K562 (cell line): Measurements from ENCODE around the gene TMEM164. TPM values are rescaled to one million over a fixed set of nuclear protein-coding genes. Genes with fewer than 3 reads are reported as not detected.

ENCODE experiments used
- ATAC-seq: fragments of 200-7000 bp; cut with Tn5 transposase; 3 replicates; pipeline ENCODE4 v1.9.1; 2020; ENCODE audit warnings: moderate library complexity
- BruUV-seq: library from RNA; stranded (reverse); fragments of 400-500 nt; replicated peaks from 2 replicates; lab custom pipeline; 2021; lab: Mats Ljungman, UMichigan
- CTCF ChIA-PET: fragments of 300-600 bp; formaldehyde crosslinking; extraction: SDS; loops from one replicate; lab custom pipeline; 2021; ENCODE audit warnings: low intra/inter-chr PET ratio; lab: Yijun Ruan, JAX
- POLR2A ChIA-PET: fragments of 300-600, 350-650 bp; sonication (Branson Sonifier 250); formaldehyde crosslinking; extraction: SDS; loops from one replicate; lab custom pipeline; 2021; ENCODE audit warnings: antibody characterized with exemption, inconsistent platforms; lab: Yijun Ruan, JAX
- DNase-seq, 4 experiments: peaks; one replicate each; pipeline versions ENCODE4 v3.0.0 to v3.0.0-alpha.2; 2011 to 2018; ENCODE audit warnings: low spot score in 3 of 4, mixed read lengths in 3 of 4; ENCODE audit errors: extremely low read depth in 1 of 4
- FAIRE-seq: peaks from 2 replicates; lab custom pipeline; 2011; peaks lifted over from hg19 to GRCh38; lab: Jason Lieb, UNC
- H2AFZ ChIP-seq: 2 replicates; pipeline ENCODE4 v1.6.0; 2011; ENCODE audit warnings: low read depth, low read length, control low read depth, inconsistent platforms
- H3K27ac ChIP-seq: fragments of 200-600 bp; 3 replicates; pipeline ENCODE4 v1.8.0; 2011; ENCODE audit warnings: low read depth, mild to moderate bottlenecking, control low read depth, inconsistent platforms, low read length, moderate library complexity, mixed read lengths; ENCODE audit errors: extremely low read depth
- H3K27me3 ChIP-seq, 2 experiments: fragments of 300-600 bp in 1 of 2; 2 replicates in 1 of 2; 3 replicates in 1 of 2; pipeline versions ENCODE4 v1.6.0 to v1.8.0; 2011; ENCODE audit warnings: inconsistent platforms in 2 of 2, low read length in 2 of 2, mild to moderate bottlenecking in 1 of 2, mixed read lengths in 1 of 2, moderate library complexity in 1 of 2; ENCODE audit not compliant: control insufficient read depth in 2 of 2, insufficient read depth in 2 of 2
- H3K36me3 ChIP-seq: fragments of 300-600 bp; 3 replicates; pipeline ENCODE4 v1.8.0; 2011; ENCODE audit warnings: mild to moderate bottlenecking, low read length, inconsistent platforms; ENCODE audit not compliant: control insufficient read depth, insufficient read depth
- H3K4me1 ChIP-seq, 2 experiments: fragments of 200-600 bp in 1 of 2; replicated peaks in 1 of 2; 2 replicates in 1 of 2; 3 replicates in 1 of 2; pipeline versions ENCODE4 v1.5.1 to v1.8.0; 2011; ENCODE audit warnings: inconsistent platforms in 2 of 2, low read length in 2 of 2, mild to moderate bottlenecking in 1 of 2, mixed read lengths in 1 of 2, moderate library complexity in 1 of 2; ENCODE audit not compliant: control insufficient read depth in 2 of 2, insufficient read depth in 2 of 2
- H3K4me2 ChIP-seq: 2 replicates; pipeline ENCODE4 v1.6.1; 2011; ENCODE audit warnings: low read length, control low read depth, inconsistent platforms, mixed read lengths; ENCODE audit not compliant: insufficient read depth
- H3K4me3 ChIP-seq: fragments of 200-600 bp; sonication (generic), shearing (Covaris generic); 2 replicates; pipeline ENCODE4 v1.5.1; 2016; ENCODE audit warnings: control low read depth, inconsistent platforms
- H3K79me2 ChIP-seq: fragments of 200-600 bp; 3 replicates; pipeline ENCODE4 v1.8.0; 2011; ENCODE audit warnings: low read length, inconsistent platforms; ENCODE audit not compliant: control insufficient read depth, insufficient read depth
- H3K9ac ChIP-seq, 2 experiments: 2 replicates each; pipeline versions ENCODE4 v1.6.0 to v1.6.1; 2011; ENCODE audit warnings: low read depth in 2 of 2, low read length in 2 of 2, control low read depth in 1 of 2, inconsistent platforms in 1 of 2, mild to moderate bottlenecking in 1 of 2, mixed read lengths in 1 of 2; ENCODE audit not compliant: insufficient read depth in 1 of 2
- H3K9me1 ChIP-seq: one replicate; pipeline ENCODE4 v1.6.0; 2011; ENCODE audit warnings: inconsistent platforms, mild to moderate bottlenecking, low read length, moderate library complexity; ENCODE audit not compliant: control insufficient read depth, insufficient read depth
- H3K9me3 ChIP-seq: replicated peaks from 2 replicates; pipeline ENCODE4 v1.5.1; 2011; ENCODE audit warnings: low read depth, low read length, inconsistent platforms; ENCODE audit not compliant: control insufficient read depth, insufficient read depth
- H4K20me1 ChIP-seq: replicated peaks from 2 replicates; pipeline ENCODE4 v1.6.1; 2011; ENCODE audit warnings: low read length, inconsistent platforms, mixed read lengths; ENCODE audit not compliant: control insufficient read depth, insufficient read depth
- BCOR ChIP-seq: fragments of 450-650 bp; IDR thresholded peaks from 2 replicates; pipeline ENCODE4 v1.6.1; 2016
- CBFA2T3 ChIP-seq: fragments of 450-650 bp; IDR thresholded peaks from 2 replicates; pipeline ENCODE4 v1.6.1; 2017
- MAFG ChIP-seq: fragments of 450-650 bp; conservative IDR thresholded peaks from 2 replicates; pipeline ENCODE4 v1.6.1; 2016; ENCODE audit warnings: missing genetic modification characterization, missing compliant biosample characterization
- RBM25 ChIP-seq: fragments of 200-400 bp; formaldehyde crosslinking; IDR thresholded peaks from 2 replicates; pipeline ENCODE4 v1.6.1; 2018; ENCODE audit warnings: low read length, low read depth, moderate library complexity; ENCODE audit not compliant: severe bottlenecking
- ZNF212 ChIP-seq: fragments of 450-650 bp; formaldehyde crosslinking; IDR thresholded peaks from 2 replicates; pipeline ENCODE4 v1.4.0; 2020; ENCODE audit warnings: mild to moderate bottlenecking
- WGBS: fragments of 100-300 bp; shearing (Covaris generic); methylation state at CpG from one replicate; pipeline ENCODE4 v1.1.6; 2016; ENCODE audit warnings: low coverage, mixed read lengths; ENCODE audit not compliant: insufficient coverage; ENCODE audit errors: missing lambda C conversion rate; 5-methylcytosine and 5-hydroxymethylcytosine counted together
- in situ Hi-C: fragments of 300-500 bp; cut with MboI; formaldehyde crosslinking; loops from 4 replicates; pipeline ENCODE4 v1.15.0; 2018; ENCODE audit warnings: inconsistent platforms, mixed read lengths
- intact Hi-C: fragments of 100-400 bp; cut with micrococcal nuclease; formaldehyde crosslinking; loops from 2 replicates; pipeline ENCODE4 v1.14.2; 2022
- polyA plus RNA-seq, 8 experiments: library from polyadenylated mRNA; depleted of rRNA in 4 of 8; stranded (reverse) in 5 of 8; unstranded in 3 of 8; fragments of >200 nt; fragmentation: Nextera tagmentation in 2 of 8; fragmentation: Illumina TruSeq in 1 of 8; extraction: Ambion mirVana in 2 of 8; extraction: Trizol in 1 of 8; gene quantifications; 2 replicates each; pipeline versions ENCODE4 v1.2.1 to v1.2.3, GENCODE V29; 2011 to 2014; ENCODE audit warnings: inconsistent platforms in 1 of 8, missing spikeins in 1 of 8
- total RNA-seq, 7 experiments: library from RNA; depleted of rRNA in 6 of 7; stranded (reverse); fragments of >200 nt in 6 of 7; fragmentation: Illumina TruSeq in 2 of 7; extraction: Trizol in 2 of 7; gene quantifications; 2 replicates each; pipeline versions ENCODE4 v1.2.1 to v1.2.3, GENCODE V29; 2011 to 2021; ENCODE audit warnings: low replicate concordance in 1 of 7
- TF ChIP-seq, protein P1 (sequence below), 2 experiments: fragments of 450-650 bp; IDR thresholded peaks; 2 replicates each; pipeline ENCODE4 v1.6.1; 2016; ENCODE audit warnings: mild to moderate bottlenecking in 2 of 2, borderline replicate concordance in 1 of 2, low read depth in 1 of 2, moderate library complexity in 1 of 2

TMEM164 gene
- total and polyA plus RNA-seq, 9 of the 15 experiments (the other 6 are each of a cell fraction or from before 2014, with no cell fraction given), result 2.4 to 57.3 (median 23.1) TPM

DNA sequence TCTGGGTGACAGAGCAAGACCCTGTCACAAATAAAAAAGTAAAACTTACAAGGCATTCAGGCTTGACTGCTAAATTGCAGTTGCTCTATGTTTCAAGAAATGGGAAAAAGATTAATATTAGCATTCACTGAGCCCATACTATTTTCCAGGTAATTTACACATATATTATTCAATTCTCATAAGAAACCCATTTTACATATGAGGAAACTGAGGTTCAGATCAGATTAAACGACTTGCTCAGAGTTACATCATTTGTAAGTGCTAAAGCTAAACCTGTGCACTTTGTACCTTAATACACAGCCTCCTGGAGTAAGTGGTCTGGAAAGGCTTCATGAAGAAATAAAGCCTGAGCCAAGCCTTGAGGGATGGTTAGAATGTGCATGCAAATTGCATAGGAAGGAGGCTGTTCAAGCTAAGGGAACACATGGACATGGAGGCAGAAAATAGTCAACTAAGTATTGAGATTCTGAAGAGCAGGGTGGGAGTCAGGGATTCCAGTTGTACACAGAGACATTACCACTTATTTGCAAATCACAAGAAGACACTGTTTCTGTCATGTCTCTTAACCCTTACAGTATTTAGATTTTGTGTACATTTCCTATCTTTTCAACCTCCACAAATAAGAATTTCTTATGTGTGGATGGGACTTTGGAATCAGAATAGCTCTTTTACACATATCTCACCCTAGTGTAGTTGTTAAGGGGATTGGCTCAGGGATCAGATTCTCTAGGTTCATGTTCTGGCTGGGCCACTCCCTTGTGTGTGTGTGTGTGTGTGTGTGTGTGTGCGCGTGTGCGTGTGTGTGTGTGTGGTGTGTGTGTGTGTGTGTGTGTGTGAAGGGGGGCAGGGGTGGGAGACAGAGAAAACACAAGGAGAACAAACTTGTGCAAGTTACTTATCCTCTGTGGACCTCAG, 113.4 kb downstream of the TMEM164 start:
- no peaks in the 10 kb centered on the region; the same call in 2 of the 3 replicates for H3K79me2 ChIP-seq
- no TSS peak for BruUV-seq
- ChIA-PET CTCF (no interaction called here), POLR2A (interaction anchor here (0.6 to 1.0 kb wide), 2 partner anchors 9 to 180 kb away, joined by 3 read pairs; no protein-coding TSS in a partner anchor)
- H3K36me3 ChIP-seq, result peaks cover 21% of the 10 kb centered on the region; the same call in 2 of the 3 replicates
- intact Hi-C loops, result no loop called here
- no peaks in the 10 kb centered on the region for H3K27me3 ChIP-seq
- H2AFZ ChIP-seq, result no peak overlapping the region
- H3K9me3 ChIP-seq, result no peaks in the 10 kb centered on the region
- H3K9me1 ChIP-seq, result no peaks in the 10 kb centered on the region
- in situ Hi-C loops, result no loop called here
- TF ChIP-seq, protein P1, sequence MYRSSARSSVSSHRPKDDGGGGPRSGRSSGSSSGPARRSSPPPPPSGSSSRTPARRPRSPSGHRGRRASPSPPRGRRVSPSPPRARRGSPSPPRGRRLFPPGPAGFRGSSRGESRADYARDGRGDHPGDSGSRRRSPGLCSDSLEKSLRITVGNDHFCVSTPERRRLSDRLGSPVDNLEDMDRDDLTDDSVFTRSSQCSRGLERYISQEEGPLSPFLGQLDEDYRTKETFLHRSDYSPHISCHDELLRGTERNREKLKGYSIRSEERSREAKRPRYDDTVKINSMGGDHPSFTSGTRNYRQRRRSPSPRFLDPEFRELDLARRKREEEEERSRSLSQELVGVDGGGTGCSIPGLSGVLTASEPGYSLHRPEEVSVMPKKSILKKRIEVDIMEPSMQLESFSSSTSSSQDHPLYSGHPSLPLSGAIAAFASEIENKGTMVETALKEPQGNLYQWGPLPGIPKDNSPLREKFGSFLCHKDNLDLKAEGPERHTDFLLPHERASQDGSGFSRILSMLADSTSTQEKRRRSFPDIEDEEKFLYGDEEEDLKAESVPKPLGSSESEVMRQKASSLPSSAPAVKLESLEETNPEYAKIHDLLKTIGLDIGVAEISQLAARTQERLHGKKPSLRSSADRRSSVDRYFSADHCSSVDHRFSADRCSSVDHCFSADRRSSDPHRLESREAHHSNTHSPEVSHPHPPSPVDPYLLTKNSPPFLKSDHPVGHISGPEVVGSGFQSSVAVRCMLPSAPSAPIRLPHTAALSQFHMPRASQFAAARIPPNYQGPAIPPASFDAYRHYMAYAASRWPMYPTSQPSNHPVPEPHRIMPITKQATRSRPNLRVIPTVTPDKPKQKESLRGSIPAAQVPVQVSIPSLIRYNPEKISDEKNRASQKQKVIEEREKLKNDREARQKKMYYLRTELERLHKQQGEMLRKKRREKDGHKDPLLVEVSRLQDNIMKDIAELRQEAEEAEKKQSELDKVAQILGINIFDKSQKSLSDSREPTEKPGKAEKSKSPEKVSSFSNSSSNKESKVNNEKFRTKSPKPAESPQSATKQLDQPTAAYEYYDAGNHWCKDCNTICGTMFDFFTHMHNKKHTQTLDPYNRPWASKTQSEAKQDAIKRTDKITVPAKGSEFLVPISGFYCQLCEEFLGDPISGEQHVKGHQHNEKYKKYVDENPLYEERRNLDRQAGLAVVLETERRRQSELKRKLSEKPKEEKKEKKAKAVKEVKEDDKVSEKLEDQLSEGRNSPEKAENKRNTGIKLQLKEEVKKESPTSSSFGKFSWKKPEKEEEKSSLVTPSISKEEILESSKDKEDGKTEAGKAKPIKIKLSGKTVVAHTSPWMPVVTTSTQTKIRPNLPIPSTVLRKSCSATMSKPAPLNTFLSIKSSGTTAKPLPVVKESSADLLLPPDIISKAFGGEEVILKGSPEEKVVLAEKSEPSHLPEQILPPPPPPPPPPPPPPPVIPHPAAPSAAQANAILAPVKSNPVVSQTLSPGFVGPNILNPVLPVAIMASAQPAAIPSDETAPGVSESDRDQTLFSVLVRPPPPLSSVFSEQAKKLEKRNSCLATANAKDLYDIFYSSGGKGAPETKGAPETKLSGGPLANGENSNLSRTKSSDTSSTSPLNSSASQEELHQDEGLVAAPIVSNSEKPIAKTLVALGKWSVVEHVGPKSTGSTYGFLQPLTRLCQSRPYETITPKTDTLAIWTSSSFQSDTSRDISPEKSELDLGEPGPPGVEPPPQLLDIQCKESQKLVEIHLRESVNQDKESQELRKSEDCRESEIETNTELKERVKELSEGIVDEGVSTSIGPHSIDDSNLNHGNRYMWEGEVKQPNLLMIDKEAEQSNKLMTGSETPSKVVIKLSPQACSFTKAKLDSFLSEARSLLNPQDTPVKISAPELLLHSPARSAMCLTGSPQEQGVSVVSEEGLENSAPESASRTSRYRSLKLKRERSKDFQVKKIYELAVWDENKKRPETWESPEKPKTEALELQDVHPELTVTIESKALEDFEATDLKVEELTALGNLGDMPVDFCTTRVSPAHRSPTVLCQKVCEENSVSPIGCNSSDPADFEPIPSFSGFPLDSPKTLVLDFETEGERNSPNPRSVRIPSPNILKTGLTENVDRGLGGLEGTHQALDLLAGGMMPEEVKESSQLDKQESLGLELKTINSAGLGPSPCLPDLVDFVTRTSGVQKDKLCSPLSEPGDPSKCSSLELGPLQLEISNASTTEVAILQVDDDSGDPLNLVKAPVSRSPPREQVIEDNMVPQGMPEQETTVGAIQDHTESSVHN (IDR thresholded peaks at IDR 0.05; ENCODE audit: borderline replicate concordance in 1 of 2, low read depth in 1 of 2), result no peak
- TF ChIP-seq CBFA2T3, result no peak
- TF ChIP-seq RBM25, result peak; percentile 77
- no peak for TF ChIP-seq MAFG
- no peak for TF ChIP-seq ZNF212
- peak; percentile 16; the same call in 1 of the 2 replicates for TF ChIP-seq BCOR
- no peak overlapping the region for H3K9ac ChIP-seq
- no peak for DNase-seq
- FAIRE-seq, result no peak
- H3K27ac ChIP-seq, result no peak overlapping the region
- H3K4me2 ChIP-seq, result no peak overlapping the region
- 13% methylated on average over 1 of the region's 4 CpGs for WGBS
- no peak for ATAC-seq
- peaks cover 0 to 10% of the 10 kb centered on the region in 2 experiments; a peak in 2 of 5 replicates for H3K4me1 ChIP-seq
- no peak overlapping the region for H3K4me3 ChIP-seq
- H4K20me1 ChIP-seq, result no peaks in the 10 kb centered on the region
